Astrocyte (in vitro differentiated cells and primary cell): Measurements from ENCODE around the gene ERCC3. TPM values are rescaled to one million over a fixed set of nuclear protein-coding genes. Genes with fewer than 3 reads are reported as not detected.

ENCODE experiments used
- DNase-seq: peaks from one replicate; pipeline ENCODE4 v3.0.0-alpha.2; 2010; ENCODE audit warnings: low read depth
- FAIRE-seq: peaks from 2 replicates; lab custom pipeline; 2011; peaks lifted over from hg19 to GRCh38; lab: Jason Lieb, UNC
- H2AFZ ChIP-seq: 2 replicates; pipeline ENCODE4 v1.6.0; 2012; ENCODE audit warnings: low read depth, low read length, inconsistent platforms
- H3K27ac ChIP-seq: 2 replicates; pipeline ENCODE4 v1.5.1; 2011; ENCODE audit warnings: low read depth, low read length, inconsistent platforms
- H3K27me3 ChIP-seq: 2 replicates; pipeline ENCODE4 v1.6.0; 2011; ENCODE audit warnings: low read length, inconsistent platforms; ENCODE audit not compliant: insufficient read depth
- H3K36me3 ChIP-seq: 2 replicates; pipeline ENCODE4 v1.5.1; 2011; ENCODE audit warnings: low read length, inconsistent platforms; ENCODE audit not compliant: insufficient read depth
- H3K4me1 ChIP-seq: 2 replicates; pipeline ENCODE4 v1.5.1; 2011; ENCODE audit warnings: low read length, inconsistent platforms; ENCODE audit not compliant: insufficient read depth
- H3K4me2 ChIP-seq: 2 replicates; pipeline ENCODE4 v1.6.0; 2012; ENCODE audit warnings: low read length, inconsistent platforms
- H3K4me3 ChIP-seq: 2 replicates; pipeline ENCODE4 v1.5.1; 2011; ENCODE audit warnings: low read depth, mild to moderate bottlenecking, low read length, inconsistent platforms; ENCODE audit not compliant: insufficient read depth
- H3K79me2 ChIP-seq: 2 replicates; pipeline ENCODE4 v1.6.0; 2012; ENCODE audit warnings: mild to moderate bottlenecking, low read length, inconsistent platforms; ENCODE audit not compliant: insufficient read depth
- H3K9ac ChIP-seq: 2 replicates; pipeline ENCODE4 v1.6.0; 2012; ENCODE audit warnings: mild to moderate bottlenecking, low read length, inconsistent platforms
- H3K9me3 ChIP-seq: 2 replicates; pipeline ENCODE4 v1.5.1; 2012; ENCODE audit warnings: low read depth, mild to moderate bottlenecking, low read length, inconsistent platforms; ENCODE audit not compliant: insufficient read depth
- H4K20me1 ChIP-seq: 2 replicates; pipeline ENCODE4 v1.6.0; 2012; ENCODE audit warnings: low read length, inconsistent platforms; ENCODE audit not compliant: insufficient read depth
- H3K27ac Mint-ChIP-seq: one replicate; pipeline ENCODE4 v1.8.0; 2021; ENCODE audit warnings: mild to moderate bottlenecking, mixed read lengths; ENCODE audit not compliant: unreplicated experiment
- H3K27me3 Mint-ChIP-seq: one replicate; pipeline ENCODE4 v1.8.0; 2021; ENCODE audit warnings: low read depth, mixed read lengths; ENCODE audit not compliant: unreplicated experiment
- H3K36me3 Mint-ChIP-seq: one replicate; pipeline ENCODE4 v1.8.0; 2021; ENCODE audit warnings: low read depth, mixed read lengths; ENCODE audit not compliant: unreplicated experiment
- H3K4me1 Mint-ChIP-seq: one replicate; pipeline ENCODE4 v1.8.0; 2021; ENCODE audit warnings: low read depth, mixed read lengths; ENCODE audit not compliant: unreplicated experiment
- H3K4me3 Mint-ChIP-seq: one replicate; pipeline ENCODE4 v1.8.0; 2021; ENCODE audit warnings: mild to moderate bottlenecking, moderate library complexity, mixed read lengths; ENCODE audit not compliant: unreplicated experiment
- H3K9me3 Mint-ChIP-seq: one replicate; pipeline ENCODE4 v1.8.0; 2021; ENCODE audit warnings: mild to moderate bottlenecking, mixed read lengths; ENCODE audit not compliant: unreplicated experiment
- EZH2 ChIP-seq: IDR thresholded peaks from 2 replicates; pipeline ENCODE4 v1.6.1; 2012; ENCODE audit warnings: mild to moderate bottlenecking, low read length, inconsistent platforms; ENCODE audit not compliant: insufficient read depth
- total RNA-seq: library from RNA; stranded (reverse); gene quantifications from 2 replicates; pipeline ENCODE4 v1.2.1, GENCODE V29; 2021
- TF ChIP-seq, protein P1 (sequence below): IDR thresholded peaks from 2 replicates; pipeline ENCODE4 v1.5.1; 2011; ENCODE audit warnings: low read depth, mild to moderate bottlenecking, inconsistent platforms, low read length, moderate library complexity; ENCODE audit not compliant: insufficient read depth

ERCC3 gene
- total RNA-seq, 1 donor from 2014 or later: 34.8 TPM

DNA sequence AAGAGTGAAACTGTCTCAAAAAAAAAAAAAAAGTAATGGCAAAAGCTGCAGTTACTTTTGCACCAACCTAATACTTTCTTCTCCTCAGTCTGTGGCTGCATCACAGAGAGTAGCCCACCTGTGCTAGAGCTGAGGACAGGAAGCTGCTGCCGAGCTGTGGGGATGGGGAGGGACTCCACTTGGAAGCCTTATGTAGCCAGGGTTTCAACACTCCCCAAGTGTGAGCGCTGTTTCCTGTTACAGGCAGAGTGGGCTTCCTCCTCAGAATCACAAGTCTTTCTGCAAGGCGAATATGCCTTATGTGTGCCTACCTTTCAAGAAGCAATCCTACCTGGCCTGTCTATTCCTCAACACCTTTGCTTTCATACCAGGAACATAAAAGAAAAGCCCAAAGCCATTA lies 37.6 kb downstream of the ERCC3 start:
- no peak for FAIRE-seq
- no peaks in the 10 kb centered on the region for H3K9me3 ChIP-seq
- peaks cover 5% of the 10 kb centered on the region for H3K4me1 ChIP-seq
- Mint-ChIP-seq H3K9me3 (no peaks in the 10 kb centered on the region), H3K4me3 (no peak overlapping the region), H3K27me3 (no peaks in the 10 kb centered on the region), H3K36me3 (peaks cover 32% of the 10 kb centered on the region), H3K27ac (no peak overlapping the region), H3K4me1 (peaks cover 14% of the 10 kb centered on the region)
- H3K9ac ChIP-seq: no peak overlapping the region
- H4K20me1 ChIP-seq: peaks cover 6% of the 10 kb centered on the region
- H3K79me2 ChIP-seq: no peaks in the 10 kb centered on the region
- H3K4me2 ChIP-seq: no peak overlapping the region
- no peak for DNase-seq
- H3K4me3 ChIP-seq: no peak overlapping the region
- no peak overlapping the region for H2AFZ ChIP-seq
- H3K27me3 ChIP-seq: no peaks in the 10 kb centered on the region
- TF ChIP-seq, protein P1, sequence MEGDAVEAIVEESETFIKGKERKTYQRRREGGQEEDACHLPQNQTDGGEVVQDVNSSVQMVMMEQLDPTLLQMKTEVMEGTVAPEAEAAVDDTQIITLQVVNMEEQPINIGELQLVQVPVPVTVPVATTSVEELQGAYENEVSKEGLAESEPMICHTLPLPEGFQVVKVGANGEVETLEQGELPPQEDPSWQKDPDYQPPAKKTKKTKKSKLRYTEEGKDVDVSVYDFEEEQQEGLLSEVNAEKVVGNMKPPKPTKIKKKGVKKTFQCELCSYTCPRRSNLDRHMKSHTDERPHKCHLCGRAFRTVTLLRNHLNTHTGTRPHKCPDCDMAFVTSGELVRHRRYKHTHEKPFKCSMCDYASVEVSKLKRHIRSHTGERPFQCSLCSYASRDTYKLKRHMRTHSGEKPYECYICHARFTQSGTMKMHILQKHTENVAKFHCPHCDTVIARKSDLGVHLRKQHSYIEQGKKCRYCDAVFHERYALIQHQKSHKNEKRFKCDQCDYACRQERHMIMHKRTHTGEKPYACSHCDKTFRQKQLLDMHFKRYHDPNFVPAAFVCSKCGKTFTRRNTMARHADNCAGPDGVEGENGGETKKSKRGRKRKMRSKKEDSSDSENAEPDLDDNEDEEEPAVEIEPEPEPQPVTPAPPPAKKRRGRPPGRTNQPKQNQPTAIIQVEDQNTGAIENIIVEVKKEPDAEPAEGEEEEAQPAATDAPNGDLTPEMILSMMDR: no peak
- no peak for TF ChIP-seq EZH2
- H3K27ac ChIP-seq: no peak overlapping the region
- peaks cover 44% of the 10 kb centered on the region for H3K36me3 ChIP-seq

DNA sequence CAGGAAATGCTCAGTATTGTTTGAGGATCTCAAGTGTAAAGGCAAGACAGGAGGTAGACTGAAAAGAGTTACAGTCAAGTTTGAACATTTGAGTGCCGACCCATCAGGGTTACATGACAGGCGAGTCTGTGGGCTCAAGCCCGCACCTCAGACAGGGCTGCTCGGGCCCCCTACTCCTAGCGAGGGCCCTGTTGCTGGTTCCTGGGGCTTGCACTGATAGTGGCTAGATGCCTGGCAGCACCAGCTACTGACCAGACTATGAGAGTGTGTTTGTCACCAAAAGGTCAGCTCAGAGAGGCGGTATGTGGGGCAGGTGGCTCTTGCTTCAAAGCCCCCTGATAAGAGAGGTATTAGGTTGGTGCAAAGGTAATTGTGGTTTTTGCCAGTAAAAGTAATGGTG lies 38.2 kb downstream of the ERCC3 start:
- Histone ChIP-seq H3K36me3 (peaks cover 38% of the 10 kb centered on the region), H3K9me3 (no peaks in the 10 kb centered on the region), H3K4me1 (peaks cover 5% of the 10 kb centered on the region), H3K9ac (no peak overlapping the region), H3K79me2 (no peaks in the 10 kb centered on the region), H3K27ac (no peak overlapping the region), H2AFZ (no peak overlapping the region), H3K27me3 (no peaks in the 10 kb centered on the region), H4K20me1 (peaks cover 6% of the 10 kb centered on the region), H3K4me2 (no peak overlapping the region), H3K4me3 (no peak overlapping the region)
- peaks cover 14% of the 10 kb centered on the region for H3K4me1 Mint-ChIP-seq
- H3K4me3 Mint-ChIP-seq: no peak overlapping the region
- peak overlapping the region; percentile 44 for H3K27ac Mint-ChIP-seq
- H3K27me3 Mint-ChIP-seq: no peaks in the 10 kb centered on the region
- DNase-seq (no peak), FAIRE-seq (no peak)
- no peaks in the 10 kb centered on the region for H3K9me3 Mint-ChIP-seq
- H3K36me3 Mint-ChIP-seq: peaks cover 32% of the 10 kb centered on the region
- TF ChIP-seq EZH2: no peak
- TF ChIP-seq, protein P1: no peak

DNA sequence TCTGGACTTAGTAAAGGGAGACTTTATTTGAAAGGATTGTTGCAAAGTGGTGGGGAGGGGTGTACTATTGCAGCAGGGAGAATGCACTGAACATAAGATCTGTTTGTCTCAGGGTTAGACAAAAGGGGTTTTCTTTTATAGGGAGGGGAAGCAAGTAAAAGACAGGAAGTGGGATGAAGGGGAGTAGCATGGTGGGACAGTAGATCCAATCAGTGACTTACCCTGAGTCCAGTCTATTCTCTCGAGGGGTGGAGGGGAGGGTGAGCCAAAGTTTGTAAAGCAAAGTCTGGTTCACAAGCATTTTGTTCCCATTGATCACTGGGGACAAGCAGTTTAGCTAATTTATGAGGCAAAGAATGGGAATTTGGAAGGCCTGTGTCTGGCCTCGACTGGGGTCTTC lies 38.8 kb downstream of the ERCC3 start:
- no peak for DNase-seq
- no peak for FAIRE-seq
- H3K27ac ChIP-seq: no peak overlapping the region

More for the DNA sequence above, 38.8 kb downstream of the ERCC3 start:
- H3K4me3 Mint-ChIP-seq: no peak overlapping the region
- peaks cover 2% of the 10 kb centered on the region for H3K9me3 Mint-ChIP-seq
- Histone ChIP-seq H3K27me3 (no peaks in the 10 kb centered on the region), H4K20me1 (peaks cover 6% of the 10 kb centered on the region), H3K4me1 (peaks cover 5% of the 10 kb centered on the region), H3K9ac (no peak overlapping the region), H3K4me3 (no peak overlapping the region), H2AFZ (no peak overlapping the region), H3K4me2 (no peak overlapping the region), H3K36me3 (peaks cover 32% of the 10 kb centered on the region), H3K79me2 (no peaks in the 10 kb centered on the region), H3K9me3 (no peaks in the 10 kb centered on the region)
- H3K27me3 Mint-ChIP-seq: no peaks in the 10 kb centered on the region
- peak overlapping the region; percentile 56 for H3K27ac Mint-ChIP-seq
- H3K4me1 Mint-ChIP-seq: peaks cover 14% of the 10 kb centered on the region
- peaks cover 29% of the 10 kb centered on the region for H3K36me3 Mint-ChIP-seq
- TF ChIP-seq, protein P1: no peak
- TF ChIP-seq EZH2: no peak
